Measurements from ENCODE around the gene LMO1.
A peak's percentile ranks its signal among the peaks of the same experiment; 100 is the strongest.

- peak; percentile 16 to 80 for TF ChIP-seq CTCF (IDR thresholded peaks at IDR 0.05)
- no peak for TF ChIP-seq POLR2A (IDR thresholded peaks at IDR 0.05)
- TF ChIP-seq EP300 (IDR thresholded peaks at IDR 0.05): no peak
- no peak for TF ChIP-seq POLR2AphosphoS5 (IDR thresholded peaks at IDR 0.05)
Measured at GRCh38 chr11:8192016-8192895, 71.4 kb downstream of the LMO1 start.

Measured in suprapubic skin (tissue), 4 donors.